ENCODE data around the gene LRBA. TPM values are rescaled to one million over a fixed set of nuclear protein-coding genes. Genes with fewer than 3 reads are reported as not detected.
A peak's percentile ranks its signal among the peaks of the same experiment; 100 is the strongest.
"Not testable (repeated sequence)": the region's sequence is repeated elsewhere in the genome, so short reads cannot be mapped to it uniquely, and the experiment has no call there.

LRBA gene
- total RNA-seq, 1 donor from 2014 or later: 93.1 TPM

- DNase-seq (ENCODE audit: low spot score): no peak
Observed at GRCh38 chr4:150743564-150744342, 271.3 kb downstream of the LRBA start.

GRCh38 chr4:150742930-150743329 lies 272.2 kb downstream of the LRBA start:
- not testable (repeated sequence) for DNase-seq (ENCODE audit: low spot score)

- DNase-seq (ENCODE audit: low spot score): no peak
Observed at GRCh38 chr4:150739591-150739990, 275.5 kb downstream of the LRBA start.

- DNase-seq (ENCODE audit: low spot score): no peak
Observed at GRCh38 chr4:150725957-150726523, 289.0 kb downstream of the LRBA start.

- no peak for DNase-seq (ENCODE audit: low spot score)
Observed at GRCh38 chr4:150723727-150724411, 291.2 kb downstream of the LRBA start.

DNA sequence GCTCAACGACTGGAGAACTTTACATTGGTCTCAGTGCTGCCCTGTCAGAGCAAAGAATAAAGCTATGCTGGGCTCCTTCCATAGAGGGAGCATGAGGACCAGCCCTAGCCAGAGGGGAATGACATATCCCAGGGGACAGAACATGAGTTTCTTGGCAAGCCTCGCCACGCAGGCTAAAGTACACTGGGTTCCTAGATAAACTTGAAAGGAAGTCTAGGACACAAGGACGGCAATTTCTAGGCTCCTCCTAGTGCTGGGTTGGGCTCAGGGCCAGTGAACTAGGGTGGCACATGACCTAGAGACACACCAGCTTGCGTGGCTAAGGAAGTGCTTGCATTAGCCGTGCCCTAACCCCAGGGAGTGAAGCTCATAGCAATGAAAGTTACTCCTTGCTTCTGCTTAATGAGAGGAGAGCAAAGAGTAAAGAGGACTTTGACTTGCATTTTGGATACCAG lies 292.1 kb downstream of the LRBA start:
- DNase-seq (ENCODE audit: low spot score): peak; percentile 74

DNA sequence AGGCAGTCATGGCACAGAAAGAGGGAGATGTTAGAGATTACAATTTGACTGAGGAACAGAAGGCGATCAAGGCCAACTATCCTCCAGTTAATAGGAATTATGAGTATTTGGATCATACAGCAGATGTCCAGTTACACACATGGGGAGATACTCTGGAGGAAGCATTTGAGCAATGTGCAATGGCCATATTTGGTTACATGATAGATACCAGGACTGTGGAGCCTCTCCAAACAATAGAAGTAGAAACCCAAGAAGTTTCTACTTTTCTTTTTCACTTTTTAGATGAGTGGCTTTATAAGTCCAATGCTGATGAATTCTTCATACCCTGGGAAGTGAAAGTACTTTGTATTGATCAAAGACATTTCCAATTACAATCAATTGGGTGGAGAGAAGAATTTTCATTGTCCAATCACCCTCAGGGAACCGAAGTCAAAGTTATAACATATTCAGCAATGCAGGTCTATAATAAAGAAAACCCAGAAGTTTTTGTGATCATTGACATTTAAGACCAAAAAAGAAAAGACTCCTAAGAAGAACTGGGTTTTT lies 294.0 kb downstream of the LRBA start:
- DNase-seq (ENCODE audit: low spot score): no peak

DNA sequence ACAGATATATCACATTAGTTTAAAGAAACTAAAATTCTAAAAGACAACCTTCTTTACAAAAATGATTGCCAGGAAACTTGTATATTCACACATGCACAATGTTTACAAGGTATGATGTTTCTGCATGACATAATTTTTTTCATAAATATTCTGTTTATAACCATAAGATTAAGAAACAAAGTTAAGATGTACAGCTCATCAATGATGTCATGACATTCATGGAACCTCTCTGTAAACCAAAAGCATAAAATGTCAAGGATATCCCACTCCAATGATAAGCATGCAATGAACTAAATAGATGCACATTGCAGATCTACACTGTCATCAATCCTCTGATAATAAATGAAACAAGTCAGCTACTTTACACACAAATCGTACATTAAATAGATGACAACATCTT lies 297.1 kb downstream of the LRBA start:
- no peak for DNase-seq (ENCODE audit: low spot score)

DNA sequence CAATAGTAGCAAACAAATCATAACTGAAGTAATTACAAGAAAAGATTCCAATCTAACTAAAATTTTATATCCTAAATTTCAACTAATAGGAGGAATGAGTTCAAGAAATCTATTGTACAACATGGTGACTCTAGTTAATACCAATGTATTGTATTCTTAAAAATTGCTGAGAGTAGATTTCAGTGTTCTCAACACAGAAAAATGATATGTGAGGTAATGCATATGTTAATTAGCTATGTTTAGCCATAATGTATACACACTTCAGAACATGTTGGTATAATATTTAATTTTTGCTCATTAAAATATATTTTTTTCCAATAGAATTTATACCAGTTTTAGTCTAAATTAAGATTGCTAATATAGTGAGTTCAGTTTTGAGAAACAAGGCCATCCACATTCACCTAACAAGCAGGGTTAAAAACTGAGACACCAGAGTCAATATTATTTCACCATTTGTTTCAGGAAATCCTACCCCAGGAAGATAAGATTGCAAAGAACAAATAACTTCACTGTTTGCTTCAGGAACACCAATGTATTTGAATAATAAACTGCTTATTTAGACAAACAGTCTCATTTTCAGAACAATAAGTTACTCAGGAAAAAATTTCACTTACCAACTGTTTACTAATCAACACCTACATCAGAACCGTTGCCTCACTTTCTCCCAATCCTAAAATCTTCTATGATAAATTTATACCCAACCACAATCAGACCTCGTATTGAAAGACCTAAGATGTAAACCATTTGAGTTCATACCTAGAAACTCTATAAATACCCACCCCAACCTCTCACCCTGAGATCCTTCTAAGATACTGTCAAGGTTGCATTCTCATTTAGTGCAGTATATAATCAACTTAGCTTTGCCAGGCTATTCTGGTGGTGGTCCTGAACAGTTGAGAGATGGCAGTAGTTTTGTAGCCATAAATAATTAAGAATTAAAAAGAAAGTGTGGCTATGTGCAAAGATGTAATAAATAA lies 300.3 kb downstream of the LRBA start:
- DNase-seq (ENCODE audit: low spot score): no peak

DNA sequence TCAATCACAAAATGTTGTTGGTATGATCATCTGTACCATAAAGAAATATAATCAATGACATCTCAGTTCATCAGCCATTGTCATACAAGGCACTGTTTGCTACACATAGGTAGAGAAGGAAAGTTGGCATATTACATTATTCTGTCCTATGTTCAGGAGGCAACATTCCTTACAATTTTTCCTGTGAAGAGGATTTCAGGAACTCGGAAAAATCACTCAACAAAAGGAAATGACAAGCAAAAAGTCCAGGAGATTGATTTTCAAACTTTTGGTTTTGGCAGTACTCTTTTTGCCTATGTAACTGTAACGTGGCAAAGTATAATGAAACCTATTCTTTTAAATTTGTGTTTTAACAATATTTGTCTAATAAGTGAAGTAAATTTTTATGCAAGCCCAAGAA lies 301.8 kb downstream of the LRBA start:
- DNase-seq (ENCODE audit: low spot score): no peak

DNA sequence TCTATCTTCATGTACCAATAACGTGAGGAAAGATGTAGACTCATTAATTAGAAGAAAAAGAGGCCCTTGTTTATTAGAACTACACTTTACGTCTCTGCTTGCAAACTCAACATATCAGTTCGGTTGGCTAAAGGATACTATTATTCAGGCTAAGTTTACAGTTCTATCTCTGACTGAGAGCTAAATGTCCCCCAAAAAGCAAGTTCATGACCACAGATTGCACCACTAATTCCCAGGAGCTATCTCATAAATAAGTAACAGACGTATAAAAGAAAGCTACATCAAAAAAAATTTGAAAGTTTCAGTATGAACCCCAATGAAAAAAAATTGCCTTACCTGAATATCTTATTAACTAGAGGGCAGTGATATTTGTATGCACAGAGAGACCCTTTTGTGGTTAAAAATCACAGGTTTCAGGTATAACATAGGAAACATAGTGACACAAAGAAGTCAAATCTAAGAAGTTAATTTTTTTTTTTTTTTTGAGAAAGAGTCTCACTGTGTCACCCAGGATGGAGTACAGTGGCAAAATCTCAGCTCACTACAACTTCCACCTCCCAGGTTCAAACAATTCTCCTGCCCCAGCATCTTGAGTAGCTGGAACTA lies 304.2 kb downstream of the LRBA start:
- no peak for DNase-seq (ENCODE audit: low spot score)

GRCh38 chr4:150708004-150708403 lies 307.1 kb downstream of the LRBA start:
- no peak for DNase-seq (ENCODE audit: low spot score)

- no peak for DNase-seq (ENCODE audit: low spot score)
Observed at GRCh38 chr4:150699599-150699998, 315.5 kb downstream of the LRBA start.

GRCh38 chr4:150695162-150695561 lies 319.9 kb downstream of the LRBA start:
- DNase-seq (ENCODE audit: low spot score): no peak

- DNase-seq (ENCODE audit: low spot score): no peak
Observed at GRCh38 chr4:150694438-150694837, 320.6 kb downstream of the LRBA start.

- no peak for DNase-seq (ENCODE audit: low spot score)
Observed at GRCh38 chr4:150683775-150684350, 331.2 kb downstream of the LRBA start.

GRCh38 chr4:150682126-150682525 lies 333.0 kb downstream of the LRBA start:
- no peak for DNase-seq (ENCODE audit: low spot score)

DNA sequence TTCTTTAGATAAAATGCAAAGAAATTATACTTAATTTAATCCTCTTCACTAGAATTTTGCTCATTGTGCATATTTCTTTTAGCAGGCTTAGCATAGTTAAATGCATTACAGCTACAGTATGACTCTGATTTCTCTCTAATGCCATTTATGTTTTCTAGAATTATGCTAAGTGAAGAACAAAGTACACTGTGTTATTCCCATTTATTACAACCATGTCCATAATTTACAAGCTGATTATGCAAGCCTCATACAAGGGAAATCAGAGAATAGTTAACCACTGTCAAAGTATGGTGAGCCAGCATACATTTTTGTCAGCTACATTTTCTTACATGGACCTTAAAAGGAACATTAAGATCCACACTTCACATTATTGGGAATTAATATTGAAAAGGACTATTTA lies 334.0 kb downstream of the LRBA start:
- no peak for DNase-seq (ENCODE audit: low spot score)

- DNase-seq (ENCODE audit: low spot score): no peak
Observed at GRCh38 chr4:150680651-150681050, 334.4 kb downstream of the LRBA start.

GRCh38 chr4:150679765-150680343 lies 335.2 kb downstream of the LRBA start:
- no peak for DNase-seq (ENCODE audit: low spot score)
